HepG2 (cell line): ENCODE results near the gene TAF1B. TPM values are rescaled to one million over a fixed set of nuclear protein-coding genes. Genes with fewer than 3 reads are reported as not detected.

Experiments
- ATAC-seq: fragments of 200-7000 bp; cut with Tn5 transposase; 3 replicates; pipeline ENCODE4 v1.9.1; 2020; ENCODE audit warnings: mild to moderate bottlenecking, moderate library complexity
- BruUV-seq: library from RNA; stranded (reverse); fragments of 400-500 nt; replicated peaks from 2 replicates; lab custom pipeline; 2021; lab: Mats Ljungman, UMichigan
- CTCF ChIA-PET: fragments of 300-600 bp; formaldehyde crosslinking; extraction: SDS; loops from one replicate; lab custom pipeline; 2021; ENCODE audit warnings: low total read pairs, inconsistent platforms, low intra/inter-chr PET ratio; lab: Yijun Ruan, JAX
- POLR2A ChIA-PET: fragments of 350-600 bp; sonication (Branson Sonifier 250); formaldehyde crosslinking; loops from one replicate; lab custom pipeline; 2020; ENCODE audit warnings: antibody characterized with exemption, inconsistent platforms; lab: Yijun Ruan, JAX
- DNase-seq: peaks from one replicate; pipeline ENCODE4 v3.0.0-alpha.2; 2015; ENCODE audit warnings: low spot score
- FAIRE-seq: peaks from 3 replicates; lab custom pipeline; 2011; peaks lifted over from hg19 to GRCh38; lab: Jason Lieb, UNC
- H2AFZ ChIP-seq: one replicate; pipeline ENCODE4 v1.6.1; 2011; ENCODE audit warnings: low read length, inconsistent platforms
- H3K27ac ChIP-seq: fragments of 300-600 bp; 3 replicates; pipeline ENCODE4 v1.8.0; 2011; ENCODE audit warnings: mixed run types, mild to moderate bottlenecking, mixed read lengths, low read length, inconsistent platforms; ENCODE audit not compliant: insufficient read depth; ENCODE audit errors: extremely low read length
- H3K27me3 ChIP-seq, 2 experiments: fragments of 200-600 bp in 1 of 2; 2 replicates in 1 of 2; 3 replicates in 1 of 2; pipeline versions ENCODE4 v1.6.0 to v1.8.0; 2011; ENCODE audit warnings: low read length in 2 of 2, mild to moderate bottlenecking in 2 of 2, moderate library complexity in 2 of 2, inconsistent platforms in 1 of 2; ENCODE audit not compliant: insufficient read depth in 2 of 2, control insufficient read depth in 1 of 2
- H3K36me3 ChIP-seq, 2 experiments: fragments of 200-600 bp in 1 of 2; replicated peaks in 1 of 2; 2 replicates in 1 of 2; 3 replicates in 1 of 2; pipeline versions ENCODE4 v1.5.1 to v1.8.0; 2011; ENCODE audit warnings: low read length in 2 of 2, inconsistent platforms in 1 of 2; ENCODE audit not compliant: insufficient read depth in 2 of 2, control insufficient read depth in 1 of 2
- H3K4me1 ChIP-seq: 2 replicates; pipeline ENCODE4 v1.5.1; 2012; ENCODE audit warnings: low read length, inconsistent platforms; ENCODE audit not compliant: insufficient read depth
- H3K4me2 ChIP-seq: 2 replicates; pipeline ENCODE4 v1.6.0; 2011; ENCODE audit warnings: low read depth, low read length, inconsistent platforms
- H3K4me3 ChIP-seq, 3 experiments: fragments of 200-600 bp in 1 of 3; sonication (generic), shearing (Covaris generic) in 1 of 3; replicated peaks in 1 of 3; 2 replicates each; pipeline ENCODE4 v1.5.1; 2011 to 2016; ENCODE audit warnings: low read length in 3 of 3, inconsistent platforms in 2 of 3, low read depth in 2 of 3, mild to moderate bottlenecking in 2 of 3, control low read depth in 1 of 3, mixed read lengths in 1 of 3; ENCODE audit not compliant: insufficient read depth in 1 of 3
- H3K79me2 ChIP-seq: one replicate; pipeline ENCODE4 v1.6.1; 2011; ENCODE audit warnings: low read length, inconsistent platforms; ENCODE audit not compliant: insufficient read depth
- H3K9ac ChIP-seq: 2 replicates; pipeline ENCODE4 v1.6.0; 2011; ENCODE audit warnings: mild to moderate bottlenecking, low read depth, low read length, inconsistent platforms; ENCODE audit not compliant: insufficient read depth
- H3K9me3 ChIP-seq: 2 replicates; pipeline ENCODE4 v1.5.1; 2012; ENCODE audit warnings: mild to moderate bottlenecking, low read length
- H4K20me1 ChIP-seq: 2 replicates; pipeline ENCODE4 v1.6.0; 2011; ENCODE audit warnings: inconsistent platforms, mild to moderate bottlenecking, low read length, moderate library complexity; ENCODE audit not compliant: insufficient read depth
- ATF7-NPFF ChIP-seq: sonication (generic); formaldehyde crosslinking; IDR thresholded peaks from 2 replicates; pipeline ENCODE4 v1.8.1; 2023; ENCODE audit warnings: mild to moderate bottlenecking, low read depth, missing genetic modification reagents, moderate library complexity
- ELF3 ChIP-seq: IDR thresholded peaks from 2 replicates; pipeline ENCODE4 v1.6.1; 2016; ENCODE audit warnings: missing genetic modification reagents, missing compliant biosample characterization
- FIP1L1 ChIP-seq: fragments of 200-400 bp; formaldehyde crosslinking; IDR thresholded peaks from 2 replicates; pipeline ENCODE4 v1.6.1; 2018; ENCODE audit warnings: low read depth, mild to moderate bottlenecking, low read length, moderate library complexity, borderline replicate concordance; ENCODE audit not compliant: insufficient read depth
- FOXO1 ChIP-seq: sonication (generic); formaldehyde crosslinking; IDR thresholded peaks from 2 replicates; pipeline ENCODE4 v1.4.0; 2020; ENCODE audit warnings: missing genetic modification reagents
- HMGXB4 ChIP-seq, 2 experiments: sonication (generic) in 1 of 2; formaldehyde crosslinking in 1 of 2; IDR thresholded peaks; 2 replicates each; pipeline versions ENCODE4 v1.4.0 to v1.6.1; 2018 to 2020; ENCODE audit warnings: missing genetic modification reagents in 2 of 2, borderline replicate concordance in 1 of 2, low read depth in 1 of 2, mild to moderate bottlenecking in 1 of 2, missing biosample characterization in 1 of 2
- KDM6A ChIP-seq: IDR thresholded peaks from 2 replicates; pipeline ENCODE4 v1.6.1; 2016; ENCODE audit warnings: low read depth
- KMT2A ChIP-seq: sonication (generic); formaldehyde crosslinking; IDR thresholded peaks from 2 replicates; pipeline ENCODE4 v1.4.0; 2020; ENCODE audit warnings: missing genetic modification reagents
- NFATC3 ChIP-seq: sonication (generic); formaldehyde crosslinking; IDR thresholded peaks from 2 replicates; pipeline ENCODE4 v1.5.1; 2020; ENCODE audit warnings: mild to moderate bottlenecking, missing genetic modification reagents
- NFKB2 ChIP-seq: sonication (generic); formaldehyde crosslinking; IDR thresholded peaks from 2 replicates; pipeline ENCODE4 v1.4.0; 2020; ENCODE audit warnings: missing genetic modification reagents, borderline replicate concordance
- PTBP1 ChIP-seq: fragments of 200-400 bp; formaldehyde crosslinking; IDR thresholded peaks from 2 replicates; pipeline ENCODE4 v1.6.1; 2018; ENCODE audit warnings: low read length, low read depth; ENCODE audit not compliant: poor library complexity, severe bottlenecking
- RNF2 ChIP-seq: fragments of 450-650 bp; conservative IDR thresholded peaks from 2 replicates; pipeline ENCODE4 v1.6.1; 2016; ENCODE audit warnings: low read depth
- SNAPC2 ChIP-seq: sonication (generic); formaldehyde crosslinking; IDR thresholded peaks from 2 replicates; pipeline ENCODE4 v1.8.1; 2022; ENCODE audit warnings: mild to moderate bottlenecking, missing genetic modification reagents
- U2AF1 ChIP-seq: fragments of 200-400 bp; formaldehyde crosslinking; optimal IDR thresholded peaks from 2 replicates; pipeline ENCODE3; 2017; ENCODE audit warnings: mild to moderate bottlenecking, low read depth, low read length
- ZNF160 ChIP-seq: sonication (generic); formaldehyde crosslinking; IDR thresholded peaks from 2 replicates; pipeline ENCODE4 v1.8.0; 2022; ENCODE audit warnings: mild to moderate bottlenecking, inconsistent platforms, missing genetic modification reagents
- ZNF574 ChIP-seq: sonication (generic); formaldehyde crosslinking; IDR thresholded peaks from 2 replicates; pipeline ENCODE4 v1.4.0; 2020; ENCODE audit warnings: missing genetic modification reagents
- ZNF772 ChIP-seq: sonication (generic); formaldehyde crosslinking; IDR thresholded peaks from 2 replicates; pipeline ENCODE4 v1.5.0; 2020; ENCODE audit warnings: mild to moderate bottlenecking, missing genetic modification reagents
- ZNF773 ChIP-seq: sonication (generic); formaldehyde crosslinking; IDR thresholded peaks from 2 replicates; pipeline ENCODE4 v1.4.0; 2020; ENCODE audit warnings: missing genetic modification reagents, borderline replicate concordance
- ZSCAN25 ChIP-seq: sonication (generic); formaldehyde crosslinking; IDR thresholded peaks from 2 replicates; pipeline ENCODE4 v1.8.0; 2022; ENCODE audit warnings: mild to moderate bottlenecking, missing genetic modification reagents
- WGBS: methylation state at CpG from one replicate; pipeline ENCODE4 v1.1.6; 2017; ENCODE audit warnings: low lambda C conversion rate; 5-methylcytosine and 5-hydroxymethylcytosine counted together
- in situ Hi-C: cut with HindIII; loops from 2 replicates; pipeline ENCODE4 v1.10.0; 2017; ENCODE audit warnings: low pct_unique_long_range_greater_than_20kb; ENCODE audit not compliant: extremely low pct_ligation_motif_present
- intact Hi-C: fragments of 100-400 bp; cut with micrococcal nuclease; formaldehyde crosslinking; loops from one replicate; pipeline ENCODE4 v1.10.0; 2022; ENCODE audit not compliant: unreplicated experiment
- polyA plus RNA-seq, 8 experiments: library from polyadenylated mRNA; depleted of rRNA in 3 of 8; stranded (reverse) in 7 of 8; unstranded in 1 of 8; fragments of >200 nt; fragmentation: Illumina TruSeq in 4 of 8; extraction: Trizol in 4 of 8; gene quantifications; 2 replicates each; pipeline versions ENCODE4 v1.2.1 to v1.2.3, GENCODE V29; 2011 to 2016; ENCODE audit warnings: low read depth in 4 of 8, missing spikeins in 1 of 8, mixed read lengths in 1 of 8; ENCODE audit not compliant: insufficient read depth in 1 of 8
- total RNA-seq, 5 experiments: library from RNA; depleted of rRNA; stranded (reverse); fragments of >200 nt; fragmentation: Illumina TruSeq; extraction: Trizol; gene quantifications; 2 replicates each; pipeline ENCODE4 v1.2.3, GENCODE V29; 2016; ENCODE audit warnings: low read depth in 1 of 5

The TAF1B gene
- total and polyA plus RNA-seq, 2 of the 13 experiments (the other 11 are each of a cell fraction or from before 2014, with no cell fraction given), result 13.3 to 27.7 TPM

- TF ChIP-seq RNF2 (no peak), KDM6A (CRISPR knock-in tag) (no peak), SNAPC2 (CRISPR knock-in tag) (no peak), U2AF1 (no peak)
- TF ChIP-seq, all 625 proteins: peak for 5
Observed at GRCh38 chr2:9951272-9951521, 107.9 kb downstream of the TAF1B start (continued).

DNA sequence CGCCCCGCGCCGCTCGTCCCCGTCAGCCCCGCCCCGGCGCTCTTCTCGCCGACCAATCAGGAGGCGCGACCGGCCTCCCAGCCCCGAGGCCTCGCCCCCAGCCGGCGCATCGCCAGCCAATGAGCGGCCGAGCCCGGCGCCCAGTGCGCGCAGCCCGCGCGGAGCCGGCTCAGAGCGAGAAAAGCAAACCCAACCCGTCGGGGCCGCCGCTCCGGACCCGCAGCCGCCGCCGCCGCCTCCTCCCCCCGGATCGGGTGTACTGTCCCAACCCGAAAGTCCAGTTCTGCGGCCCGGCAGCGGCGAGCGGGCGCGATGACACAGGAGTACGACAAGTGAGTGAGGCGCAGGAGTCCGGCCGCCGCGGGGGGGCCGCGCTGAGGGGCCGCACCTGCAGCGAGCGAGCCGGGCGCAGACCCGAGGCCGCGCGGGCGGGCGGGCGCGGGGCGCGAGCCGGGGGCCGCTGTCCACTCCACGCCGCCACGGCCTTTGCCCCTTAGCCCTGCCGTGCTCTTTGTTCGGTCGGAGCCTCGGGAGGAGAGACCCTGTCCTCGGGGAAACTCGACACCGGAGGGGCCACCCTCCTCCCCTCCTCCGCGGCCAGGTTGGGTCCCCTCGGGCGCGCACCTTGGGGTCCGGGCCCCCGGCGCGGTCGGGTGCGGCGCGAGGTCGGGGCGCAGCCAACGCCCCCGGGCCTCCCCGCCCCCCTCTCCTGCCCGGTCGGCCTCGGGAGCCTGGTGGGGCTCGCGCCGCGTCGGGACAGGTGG, 108.4 kb downstream of the TAF1B start, which contains the start of gene GRHL1:
TSS of gene GRHL1 (plus strand) at position 172 of the 764 bp plus-strand sequence. CDS start at position 313, 141 bp downstream.
- Histone ChIP-seq H3K9ac (peak within 1 kb of the TSS; percentile 72), H2AFZ (peak within 1 kb of the TSS; percentile 18), H3K4me3 (peak within 1 kb of the TSS; percentile 83 to 94 (median 84)), H3K9me3 (no peaks in the 10 kb centered on the region), H3K27ac (peak within 1 kb of the TSS; percentile 76), H3K27me3 (peaks cover 0 to 9% of the 10 kb centered on the region in 2 experiments; a peak in 1 of 5 replicates), H3K4me1 (peaks cover 66% of the 10 kb centered on the region), H3K36me3 (peaks cover 4 to 11% of the 10 kb centered on the region in 2 experiments; a peak in 4 of 5 replicates), H4K20me1 (no peaks in the 10 kb centered on the region), H3K4me2 (peak within 1 kb of the TSS; percentile 92), H3K79me2 (peaks cover 4% of the 10 kb centered on the region)
- BruUV-seq, result no TSS peak
- POLR2A ChIA-PET, result interaction anchor here (1.6 kb wide), 1 partner anchor 9 kb away, joined by 4 read pairs; no protein-coding TSS in a partner anchor
- CTCF ChIA-PET, result no interaction called here
- FAIRE-seq, result no peak
- peak; percentile 86 for ATAC-seq
- 0% methylated on average over 36 of the region's 111 CpGs for WGBS
- DNase-seq, result peak; percentile 85
- in situ Hi-C loops, result no loop called here
- intact Hi-C loops, result loop anchor here (2.0 to 5.0 kb wide), 3 partner anchors 109 to 171 kb away; partner anchors contain the start of genes RRM2 and TAF1B
- TF ChIP-seq ZNF773 (CRISPR knock-in tag), result peak; percentile 51; the same call in 1 of the 2 replicates
- 0 out of 2 replicates have a peak, but pooled peaks have one; percentile 51 for TF ChIP-seq ZSCAN25 (CRISPR knock-in tag)
- peak; percentile 17; the same call in 1 of the 2 replicates for TF ChIP-seq ELF3
- TF ChIP-seq HMGXB4 (CRISPR knock-in tag; IDR thresholded peaks at IDR 0.05; ENCODE audit: borderline replicate concordance in 1 of 2, low read depth in 1 of 2), result peak in 1 of 2 experiments; percentile 50; a peak in 3 of 4 replicates
- peak; percentile 64; the same call in 1 of the 2 replicates for TF ChIP-seq NFKB2
- TF ChIP-seq ZNF574 (CRISPR knock-in tag), result peak; percentile 22; the same call in 1 of the 2 replicates
- TF ChIP-seq ZNF160 (CRISPR knock-in tag), result no peak
- 0 out of 2 replicates have a peak, but pooled peaks have one; percentile 32 for TF ChIP-seq ATF7-NPFF (CRISPR knock-in tag)
- TF ChIP-seq FOXO1 (CRISPR knock-in tag), result peak; percentile 19
- TF ChIP-seq NFATC3 (CRISPR knock-in tag), result no peak
- no peak for TF ChIP-seq ZNF772 (CRISPR knock-in tag)
- TF ChIP-seq PTBP1, result peak; percentile 72
- TF ChIP-seq KMT2A (CRISPR knock-in tag), result peak; percentile 83
- TF ChIP-seq FIP1L1, result no peak
